ENCODE data around the gene TNFSF9.

The TNFSF9 gene

GRCh38 chr19:6530386-6531162 lies at the start of gene TNFSF9:
Gene TNFSF9, plus strand, starts transcription at chr19:6531026. Its CDS starts 11 bp downstream, at chr19:6531037.
- peak; percentile 88 for DNase-seq

GRCh38 chr19:6481541-6482342 lies 49.1 kb upstream of the TNFSF9 start, which contains the start of gene DENND1C:
Gene DENND1C, minus strand, starts transcription at chr19:6481787. Its CDS starts 92 bp downstream, at chr19:6481695.
- DNase-seq = peak; percentile 12

GRCh38 chr19:6482343-6482686 lies 48.5 kb upstream of the TNFSF9 start:
- no peak for DNase-seq

GRCh38 chr19:6483235-6483634 lies 47.6 kb upstream of the TNFSF9 start:
- DNase-seq = no peak

- DNase-seq = no peak
Measured at GRCh38 chr19:6484230-6484629, 46.6 kb upstream of the TNFSF9 start.

GRCh38 chr19:6484831-6485230 lies 46.0 kb upstream of the TNFSF9 start:
- no peak for DNase-seq

GRCh38 chr19:6489278-6490061 lies 41.4 kb upstream of the TNFSF9 start:
- no peak for DNase-seq

GRCh38 chr19:6490134-6490533 lies 40.7 kb upstream of the TNFSF9 start:
- DNase-seq = no peak

- DNase-seq = no peak
Measured at GRCh38 chr19:6491802-6492592, 38.8 kb upstream of the TNFSF9 start.

- DNase-seq = no peak
Measured at GRCh38 chr19:6494438-6495036, 36.3 kb upstream of the TNFSF9 start.

GRCh38 chr19:6495947-6496346 lies 34.9 kb upstream of the TNFSF9 start:
- DNase-seq = no peak

- DNase-seq = no peak
Measured at GRCh38 chr19:6498294-6499036, 32.4 kb upstream of the TNFSF9 start.

GRCh38 chr19:6499052-6499790 lies 31.6 kb upstream of the TNFSF9 start:
- DNase-seq = no peak

GRCh38 chr19:6500837-6501739 lies 29.7 kb upstream of the TNFSF9 start:
- no peak for DNase-seq

- DNase-seq = no peak
Measured at GRCh38 chr19:6501740-6502648, 28.8 kb upstream of the TNFSF9 start, which contains the start of gene TUBB4A. Gene TUBB4A, minus strand, starts transcription at chr19:6502309. Its CDS starts 97 bp downstream, at chr19:6502212.

GRCh38 chr19:6503407-6504201 lies 27.2 kb upstream of the TNFSF9 start:
- DNase-seq = no peak
